Measurements from ENCODE around the gene HOXC10. TPM values are rescaled to one million over a fixed set of nuclear protein-coding genes. Genes with fewer than 3 reads are reported as not detected.
A peak's percentile ranks its signal among the peaks of the same experiment; 100 is the strongest.

Gene HOXC10
- total and polyA plus RNA-seq, 7 experiments from 2014 or later = not detected

GRCh38 chr12:54001283-54002187 lies 16.6 kb downstream of the HOXC10 start:
- CTCF ChIA-PET = interaction anchor here (1.3 kb wide), 1 partner anchor 9 kb away, joined by 3 read pairs; no protein-coding TSS in a partner anchor
- H3K27me3 ChIP-seq (ENCODE audit: control insufficient read depth in 2 of 2, insufficient read depth in 2 of 2, low read length in 2 of 2) = peaks cover 39 to 80% of the 10 kb centered on the region in 2 donors
- no peak overlapping the region for H3K27ac ChIP-seq (ENCODE audit: low read depth, low read length)
- H3K9me3 ChIP-seq (ENCODE audit: control insufficient read depth in 2 of 3, low read length in 3 of 3) = no peaks in the 10 kb centered on the region
- Mint-ChIP-seq H3K4me3 (peak overlapping the region in 3 of 10 donors; percentile 25 to 61 (median 61)), H3K27ac (peak overlapping the region in 1 of 9 donors; percentile 18), H3K9me3 (peaks cover 0 to 2% (median 0%) of the 10 kb centered on the region in 11 donors), H3K4me1 (peaks cover 14 to 46% (median 28%) of the 10 kb centered on the region in 7 donors), H3K36me3 (peaks cover 0 to 2% (median 0%) of the 10 kb centered on the region in 5 donors), H3K27me3 (peaks cover 89 to 98% (median 92%) of the 10 kb centered on the region in 5 donors)
- no peak for ATAC-seq
- POLR2A ChIA-PET = no interaction called here
- no peaks in the 10 kb centered on the region for H3K36me3 ChIP-seq (ENCODE audit: control insufficient read depth in 2 of 3, insufficient read depth in 3 of 3, low read length in 3 of 3)
- H3K4me1 ChIP-seq (ENCODE audit: control insufficient read depth in 2 of 2, insufficient read depth in 2 of 2, low read length in 2 of 2) = peaks cover 13 to 28% of the 10 kb centered on the region in 2 donors
- no peak for DNase-seq
- no peak overlapping the region for H3K4me3 ChIP-seq (ENCODE audit: low read length)
- intact Hi-C loops (cut with micrococcal nuclease) = loop anchor here in 1 of 2 donors (2.0 to 10.0 kb wide), 2 partner anchors 15 to 373 kb away; no protein-coding TSS in a partner anchor

- Mint-ChIP-seq H3K27me3 (peaks cover 91 to 99% (median 93%) of the 10 kb centered on the region in 5 donors), H3K4me3 (no peak overlapping the region), H3K36me3 (peaks cover 0 to 2% (median 0%) of the 10 kb centered on the region in 5 donors), H3K27ac (peak overlapping the region in 2 of 9 donors; percentile 18 to 73), H3K9me3 (peaks cover 0 to 2% (median 0%) of the 10 kb centered on the region in 11 donors), H3K4me1 (peaks cover 12 to 47% (median 26%) of the 10 kb centered on the region in 7 donors)
- peaks cover 32 to 82% of the 10 kb centered on the region in 2 donors for H3K27me3 ChIP-seq (ENCODE audit: control insufficient read depth in 2 of 2, insufficient read depth in 2 of 2, low read length in 2 of 2)
- no peak for DNase-seq
- H3K27ac ChIP-seq (ENCODE audit: low read depth, low read length) = no peak overlapping the region
- CTCF ChIA-PET = interaction anchor here (1.0 kb wide), 1 partner anchor 205 kb away, joined by 5 read pairs; no protein-coding TSS in a partner anchor
- H3K9me3 ChIP-seq (ENCODE audit: control insufficient read depth in 2 of 3, low read length in 3 of 3) = no peaks in the 10 kb centered on the region
- intact Hi-C loops (cut with micrococcal nuclease) = loop anchor here in 1 of 2 donors (2.0 to 10.0 kb wide), 2 partner anchors 14 to 372 kb away; no protein-coding TSS in a partner anchor
- no peaks in the 10 kb centered on the region for H3K36me3 ChIP-seq (ENCODE audit: control insufficient read depth in 2 of 3, insufficient read depth in 3 of 3, low read length in 3 of 3)
- H3K4me1 ChIP-seq (ENCODE audit: control insufficient read depth in 2 of 2, insufficient read depth in 2 of 2, low read length in 2 of 2) = peaks cover 11 to 23% of the 10 kb centered on the region in 2 donors
- H3K4me3 ChIP-seq (ENCODE audit: low read length) = no peak overlapping the region
- no peak for ATAC-seq
- POLR2A ChIA-PET = no interaction called here
These were observed 17.4 kb downstream of the HOXC10 start for GRCh38 chr12:54002278-54002914.

GRCh38 chr12:54002915-54003389 lies 18.0 kb downstream of the HOXC10 start:
- intact Hi-C loops (cut with micrococcal nuclease) = loop anchor here in 1 of 2 donors (2.0 to 10.0 kb wide), 2 partner anchors 14 to 372 kb away; no protein-coding TSS in a partner anchor
- H3K36me3 ChIP-seq (ENCODE audit: control insufficient read depth in 2 of 3, insufficient read depth in 3 of 3, low read length in 3 of 3) = no peaks in the 10 kb centered on the region
- H3K4me1 ChIP-seq (ENCODE audit: control insufficient read depth in 2 of 2, insufficient read depth in 2 of 2, low read length in 2 of 2) = peaks cover 11 to 21% of the 10 kb centered on the region in 2 donors

GRCh38 chr12:54003625-54004024 lies 18.7 kb downstream of the HOXC10 start:
- POLR2A ChIA-PET = no interaction called here
- Mint-ChIP-seq H3K27ac (peak overlapping the region in 2 of 9 donors; percentile 4 to 60), H3K9me3 (peaks cover 0 to 2% (median 0%) of the 10 kb centered on the region in 11 donors), H3K36me3 (no peaks in the 10 kb centered on the region), H3K4me3 (no peak overlapping the region), H3K27me3 (peaks cover 90 to 99% (median 93%) of the 10 kb centered on the region in 5 donors), H3K4me1 (peaks cover 6 to 44% (median 22%) of the 10 kb centered on the region in 7 donors)
- peaks cover 29 to 78% of the 10 kb centered on the region in 2 donors for H3K27me3 ChIP-seq (ENCODE audit: control insufficient read depth in 2 of 2, insufficient read depth in 2 of 2, low read length in 2 of 2)
- no peaks in the 10 kb centered on the region for H3K9me3 ChIP-seq (ENCODE audit: control insufficient read depth in 2 of 3, low read length in 3 of 3)
- CTCF ChIA-PET = interaction anchor here (0.6 to 7.0 kb wide), 3 partner anchors 188 to 258 kb away, joined by 3 to 71 read pairs (median 55); partner anchors contain the start of gene SMUG1
- intact Hi-C loops (cut with micrococcal nuclease) = loop anchor here in 1 of 2 donors (2.0 to 10.0 kb wide), 2 partner anchors 13 to 371 kb away; no protein-coding TSS in a partner anchor
- no peak overlapping the region for H3K27ac ChIP-seq (ENCODE audit: low read depth, low read length)
- ATAC-seq (no peak), DNase-seq (no peak)
- H3K4me3 ChIP-seq (ENCODE audit: low read length) = no peak overlapping the region
- H3K36me3 ChIP-seq (ENCODE audit: control insufficient read depth in 2 of 3, insufficient read depth in 3 of 3, low read length in 3 of 3) = no peaks in the 10 kb centered on the region
- H3K4me1 ChIP-seq (ENCODE audit: control insufficient read depth in 2 of 2, insufficient read depth in 2 of 2, low read length in 2 of 2) = peaks cover 11 to 21% of the 10 kb centered on the region in 2 donors

More at GRCh38 chr12:54002915-54003389, 18.0 kb downstream of the HOXC10 start:
- Histone ChIP-seq H3K4me3 (ENCODE audit: low read length) (no peak overlapping the region), H3K9me3 (ENCODE audit: control insufficient read depth in 2 of 3, low read length in 3 of 3) (no peaks in the 10 kb centered on the region), H3K27me3 (ENCODE audit: control insufficient read depth in 2 of 2, insufficient read depth in 2 of 2, low read length in 2 of 2) (peaks cover 31 to 80% of the 10 kb centered on the region in 2 donors), H3K27ac (ENCODE audit: low read depth, low read length) (no peak overlapping the region)
- no peak for DNase-seq
- CTCF ChIA-PET = interaction anchor here (1.0 kb wide), 1 partner anchor 205 kb away, joined by 5 read pairs; no protein-coding TSS in a partner anchor
- no peak overlapping the region for H3K4me3 Mint-ChIP-seq
- peaks cover 7 to 41% (median 22%) of the 10 kb centered on the region in 7 donors for H3K4me1 Mint-ChIP-seq
- no peak for ATAC-seq
- H3K9me3 Mint-ChIP-seq = peaks cover 0 to 2% (median 0%) of the 10 kb centered on the region in 11 donors
- H3K27me3 Mint-ChIP-seq = peaks cover 91 to 99% (median 93%) of the 10 kb centered on the region in 5 donors
- no peak overlapping the region for H3K27ac Mint-ChIP-seq
- POLR2A ChIA-PET = no interaction called here
- no peaks in the 10 kb centered on the region for H3K36me3 Mint-ChIP-seq

GRCh38 chr12:54004063-54004840 lies 19.3 kb downstream of the HOXC10 start:
- Mint-ChIP-seq H3K9me3 (peaks cover 0 to 2% (median 0%) of the 10 kb centered on the region in 11 donors), H3K27me3 (peaks cover 86 to 97% (median 90%) of the 10 kb centered on the region in 5 donors), H3K27ac (no peak overlapping the region), H3K4me3 (peak overlapping the region in 1 of 10 donors; percentile 80), H3K36me3 (no peaks in the 10 kb centered on the region), H3K4me1 (peaks cover 6 to 48% (median 24%) of the 10 kb centered on the region in 7 donors)
- peaks cover 11 to 24% of the 10 kb centered on the region in 2 donors for H3K4me1 ChIP-seq (ENCODE audit: control insufficient read depth in 2 of 2, insufficient read depth in 2 of 2, low read length in 2 of 2)
- DNase-seq = no peak
- ATAC-seq = no peak
- H3K27me3 ChIP-seq (ENCODE audit: control insufficient read depth in 2 of 2, insufficient read depth in 2 of 2, low read length in 2 of 2) = peaks cover 24 to 75% of the 10 kb centered on the region in 2 donors
- POLR2A ChIA-PET = no interaction called here
- H3K4me3 ChIP-seq (ENCODE audit: low read length) = no peak overlapping the region
- no peaks in the 10 kb centered on the region for H3K9me3 ChIP-seq (ENCODE audit: control insufficient read depth in 2 of 3, low read length in 3 of 3)
- no peak overlapping the region for H3K27ac ChIP-seq (ENCODE audit: low read depth, low read length)
- H3K36me3 ChIP-seq (ENCODE audit: control insufficient read depth in 2 of 3, insufficient read depth in 3 of 3, low read length in 3 of 3) = no peaks in the 10 kb centered on the region
- CTCF ChIA-PET = interaction anchor here (0.6 to 7.0 kb wide), 6 partner anchors 187 to 258 kb away, joined by 3 to 71 read pairs (median 24); partner anchors contain the start of gene SMUG1
- intact Hi-C loops (cut with micrococcal nuclease) = loop anchor here in 1 of 2 donors (10.0 kb wide), 1 partner anchor 371 kb away; no protein-coding TSS in a partner anchor
